Measurements from ENCODE around the gene ATP11C.

DNA sequence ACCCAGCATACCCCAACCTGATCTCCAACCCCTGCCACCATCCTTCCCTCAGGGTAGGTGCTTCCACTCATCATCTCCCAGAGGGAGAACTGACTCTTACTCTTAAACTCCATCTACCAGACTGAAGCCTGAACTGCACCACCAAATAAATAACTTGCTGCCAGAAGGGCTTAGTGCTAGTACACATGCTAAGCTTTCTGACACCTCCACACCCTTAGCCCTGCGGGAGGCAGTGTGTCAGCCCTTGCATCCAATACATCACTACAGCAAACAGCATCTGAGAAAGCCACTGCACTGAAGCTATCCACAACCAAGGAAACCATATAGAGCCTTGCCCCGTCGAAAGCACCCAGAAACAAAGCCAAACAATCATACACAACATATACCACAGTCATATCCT, 156.3 kb downstream of the ATP11C start:
- no peak for TF ChIP-seq POLR2AphosphoS2 (conservative IDR thresholded peaks at IDR 0.05; ENCODE audit: low read length)
- no peak for TF ChIP-seq KDM1A (IDR thresholded peaks at IDR 0.05; ENCODE audit: low read depth)
- TF ChIP-seq RFX5 (IDR thresholded peaks at IDR 0.05) = no peak
- no peak for TF ChIP-seq BHLHE40 (IDR thresholded peaks at IDR 0.05; ENCODE audit: low read depth, low read length)
- no peak for TF ChIP-seq HOXB5 (CRISPR knock-in tag; IDR thresholded peaks at IDR 0.05)
- TF ChIP-seq POLR2A (IDR thresholded peaks at IDR 0.05; ENCODE audit: low read length) = no peak
- TF ChIP-seq EP300 (IDR thresholded peaks at IDR 0.05) = no peak
- no peak for TF ChIP-seq RAD21 (conservative IDR thresholded peaks at IDR 0.05 in 1 of 2, IDR thresholded peaks at IDR 0.05 in 1 of 2)
- TF ChIP-seq, protein P1, sequence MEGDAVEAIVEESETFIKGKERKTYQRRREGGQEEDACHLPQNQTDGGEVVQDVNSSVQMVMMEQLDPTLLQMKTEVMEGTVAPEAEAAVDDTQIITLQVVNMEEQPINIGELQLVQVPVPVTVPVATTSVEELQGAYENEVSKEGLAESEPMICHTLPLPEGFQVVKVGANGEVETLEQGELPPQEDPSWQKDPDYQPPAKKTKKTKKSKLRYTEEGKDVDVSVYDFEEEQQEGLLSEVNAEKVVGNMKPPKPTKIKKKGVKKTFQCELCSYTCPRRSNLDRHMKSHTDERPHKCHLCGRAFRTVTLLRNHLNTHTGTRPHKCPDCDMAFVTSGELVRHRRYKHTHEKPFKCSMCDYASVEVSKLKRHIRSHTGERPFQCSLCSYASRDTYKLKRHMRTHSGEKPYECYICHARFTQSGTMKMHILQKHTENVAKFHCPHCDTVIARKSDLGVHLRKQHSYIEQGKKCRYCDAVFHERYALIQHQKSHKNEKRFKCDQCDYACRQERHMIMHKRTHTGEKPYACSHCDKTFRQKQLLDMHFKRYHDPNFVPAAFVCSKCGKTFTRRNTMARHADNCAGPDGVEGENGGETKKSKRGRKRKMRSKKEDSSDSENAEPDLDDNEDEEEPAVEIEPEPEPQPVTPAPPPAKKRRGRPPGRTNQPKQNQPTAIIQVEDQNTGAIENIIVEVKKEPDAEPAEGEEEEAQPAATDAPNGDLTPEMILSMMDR (IDR thresholded peaks at IDR 0.05) = no peak
- TF ChIP-seq, protein P2, sequence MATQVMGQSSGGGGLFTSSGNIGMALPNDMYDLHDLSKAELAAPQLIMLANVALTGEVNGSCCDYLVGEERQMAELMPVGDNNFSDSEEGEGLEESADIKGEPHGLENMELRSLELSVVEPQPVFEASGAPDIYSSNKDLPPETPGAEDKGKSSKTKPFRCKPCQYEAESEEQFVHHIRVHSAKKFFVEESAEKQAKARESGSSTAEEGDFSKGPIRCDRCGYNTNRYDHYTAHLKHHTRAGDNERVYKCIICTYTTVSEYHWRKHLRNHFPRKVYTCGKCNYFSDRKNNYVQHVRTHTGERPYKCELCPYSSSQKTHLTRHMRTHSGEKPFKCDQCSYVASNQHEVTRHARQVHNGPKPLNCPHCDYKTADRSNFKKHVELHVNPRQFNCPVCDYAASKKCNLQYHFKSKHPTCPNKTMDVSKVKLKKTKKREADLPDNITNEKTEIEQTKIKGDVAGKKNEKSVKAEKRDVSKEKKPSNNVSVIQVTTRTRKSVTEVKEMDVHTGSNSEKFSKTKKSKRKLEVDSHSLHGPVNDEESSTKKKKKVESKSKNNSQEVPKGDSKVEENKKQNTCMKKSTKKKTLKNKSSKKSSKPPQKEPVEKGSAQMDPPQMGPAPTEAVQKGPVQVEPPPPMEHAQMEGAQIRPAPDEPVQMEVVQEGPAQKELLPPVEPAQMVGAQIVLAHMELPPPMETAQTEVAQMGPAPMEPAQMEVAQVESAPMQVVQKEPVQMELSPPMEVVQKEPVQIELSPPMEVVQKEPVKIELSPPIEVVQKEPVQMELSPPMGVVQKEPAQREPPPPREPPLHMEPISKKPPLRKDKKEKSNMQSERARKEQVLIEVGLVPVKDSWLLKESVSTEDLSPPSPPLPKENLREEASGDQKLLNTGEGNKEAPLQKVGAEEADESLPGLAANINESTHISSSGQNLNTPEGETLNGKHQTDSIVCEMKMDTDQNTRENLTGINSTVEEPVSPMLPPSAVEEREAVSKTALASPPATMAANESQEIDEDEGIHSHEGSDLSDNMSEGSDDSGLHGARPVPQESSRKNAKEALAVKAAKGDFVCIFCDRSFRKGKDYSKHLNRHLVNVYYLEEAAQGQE (IDR thresholded peaks at IDR 0.05) = no peak
- TF ChIP-seq RCOR1 (IDR thresholded peaks at IDR 0.05; ENCODE audit: low read depth, low read length) = no peak
